Ovary (tissue), 3 donors: ENCODE data around the gene FOXP1.

Experiments
- CTCF ChIP-seq, 3 donors: fragments of 450-650 bp in 2 of 3; fragments of 200-600 bp in 1 of 3; IDR thresholded peaks; one replicate each; pipeline versions ENCODE4 v1.5.1 to v1.8.0; 2016 to 2022; ENCODE audit warnings: antibody characterized with exemption in 3 of 3, mild to moderate bottlenecking in 1 of 3
- EP300 ChIP-seq: sonication (generic); formaldehyde crosslinking; IDR thresholded peaks from one replicate; pipeline ENCODE4 v1.6.1; 2017; ENCODE audit warnings: antibody characterized with exemption
- donor health status: DM: no; HTN: no; CAD: no.

GRCh38 chr3:71429597-71429988 is 153.9 kb downstream of the FOXP1 start:
- TF ChIP-seq CTCF (IDR thresholded peaks at IDR 0.05) = no peak
- no peak for TF ChIP-seq EP300
